HG03354 (cell line): ENCODE data around the gene KRT33B.

Experiments used
- ATAC-seq: cut with Tn5 transposase; IDR thresholded peaks from one replicate; pipeline ENCODE4 v1.9.1; 2021; ENCODE audit warnings: mild to moderate bottlenecking; ENCODE audit not compliant: unreplicated experiment, poor library complexity, severe bottlenecking

KRT33B gene

GRCh38 chr17:41327411-41328120 is 42.0 kb downstream of the KRT33B start:
- no peak for ATAC-seq

- no peak for ATAC-seq
Measured at GRCh38 chr17:41326173-41327145, 43.2 kb downstream of the KRT33B start.

- ATAC-seq, result no peak
Measured at GRCh38 chr17:41325611-41326010, 44.0 kb downstream of the KRT33B start.

GRCh38 chr17:41325126-41325525 is 44.5 kb downstream of the KRT33B start:
- no peak for ATAC-seq

- no peak for ATAC-seq
Measured at GRCh38 chr17:41324180-41325075, 45.2 kb downstream of the KRT33B start.

- no peak for ATAC-seq
Measured at GRCh38 chr17:41322903-41323895, 46.4 kb downstream of the KRT33B start.

- no peak for ATAC-seq
Measured at GRCh38 chr17:41322094-41322902, 47.3 kb downstream of the KRT33B start.

- no peak for ATAC-seq
Measured at GRCh38 chr17:41318231-41318630, 51.4 kb downstream of the KRT33B start.

GRCh38 chr17:41315814-41316445 is 53.7 kb downstream of the KRT33B start:
- ATAC-seq, result no peak

- no peak for ATAC-seq
Measured at GRCh38 chr17:41315204-41315794, 54.3 kb downstream of the KRT33B start, which contains the start of gene KRTAP17-1. TSS of gene KRTAP17-1 (minus strand) at chr17:41315710. CDS start at chr17:41315650, 60 bp downstream.
